Mucosa of descending colon (tissue), 3 donors: ENCODE results near the gene SDCCAG8. TPM values are rescaled to one million over a fixed set of nuclear protein-coding genes. Genes with fewer than 3 reads are reported as not detected.
A peak's percentile ranks its signal among the peaks of the same experiment; 100 is the strongest.
"Not testable (repeated sequence)": the region's sequence is repeated elsewhere in the genome, so short reads cannot be mapped to it uniquely, and the experiment has no call there.

Source experiments
- ATAC-seq: fragments of 200-7000 bp; cut with Tn5 transposase; one replicate; pipeline ENCODE4 v1.9.1; 2020; ENCODE audit warnings: mild to moderate bottlenecking, moderate library complexity
- DNase-seq, 3 donors: peaks; one replicate each; pipeline ENCODE4 v3.0.0-alpha.2; 2020
- H3K36me3 ChIP-seq: fragments of 200-600 bp; one replicate; pipeline ENCODE4 v1.8.0; 2021; ENCODE audit warnings: low read depth, mild to moderate bottlenecking
- H3K4me1 ChIP-seq: fragments of 200-600 bp; one replicate; pipeline ENCODE4 v1.8.0; 2021; ENCODE audit warnings: low read depth, mild to moderate bottlenecking
- H3K4me3 ChIP-seq: fragments of 200-600 bp; one replicate; pipeline ENCODE4 v1.8.0; 2021; ENCODE audit warnings: mild to moderate bottlenecking
- H3K9me3 ChIP-seq: fragments of 200-600 bp; one replicate; pipeline ENCODE4 v1.8.0; 2021; ENCODE audit warnings: mild to moderate bottlenecking
- CTCF ChIP-seq: fragments of 200-600 bp; IDR thresholded peaks from one replicate; pipeline ENCODE4 v1.8.0; 2022; ENCODE audit warnings: antibody characterized with exemption, mild to moderate bottlenecking
- intact Hi-C, 2 donors: fragments of 100-400 bp; cut with DNase I in 1 of 2; cut with micrococcal nuclease in 1 of 2; formaldehyde crosslinking; loops; one replicate each; pipeline versions ENCODE4 v1.11.0 to v1.11.1; 2022; cut with DNase I, micrococcal nuclease
- long read RNA-seq, 2 donors: library from polyadenylated mRNA; unstranded; transcript quantifications; one replicate each; pipeline ENCODE4 v2.0.0, GENCODE V29; 2019 to 2021
- total RNA-seq, 3 donors: library from RNA; stranded (reverse); fragmentation: NEBNext Ultra II Directional in 2 of 3; extraction: Animal tissue kit (Norgen Biotek cat#: 25700) in 2 of 3; gene quantifications; one replicate each; pipeline versions ENCODE4 v1.2.1 to v1.2.4, GENCODE V29; 2021 to 2023
- donor health status: DM: no; HTN: no; CAD: no; lungs with moderate emphysema.
- donor health status: DM: no; HTN: no; CAD: no.
- donor health status: DM: no; HTN: yes; CAD: no.

SDCCAG8 gene
- 10 to 100 TPM; 22.1 to 37.5 (median 34.1) TPM for total RNA-seq
- long read RNA-seq, donor 1, partial matches to known transcripts, result 3 of 20 reads
- long read RNA-seq, donor 1, other reads (novel, unspliced or antisense), result 16 of 20 reads
- long read RNA-seq, donor 2, partial matches to known transcripts, result 4 of 12 reads
- long read RNA-seq, donor 2, other reads (novel, unspliced or antisense), result 8 of 12 reads

- intact Hi-C loops, result no loop called here
These were observed at the start of gene SDCCAG8 for GRCh38 chr1:243255791-243256512. Gene SDCCAG8, plus strand, starts transcription at chr1:243256041. Its CDS starts 133 bp downstream, at chr1:243256174.

GRCh38 chr1:243211984-243212383, 43.9 kb upstream of the SDCCAG8 start:
- ATAC-seq, H3K9me3 ChIP-seq, H3K4me1 ChIP-seq, DNase-seq, intact Hi-C loops, H3K36me3 ChIP-seq, H3K4me3 ChIP-seq: not testable (repeated sequence)

More at GRCh38 chr1:243255791-243256512, at the start of gene SDCCAG8:
- Histone ChIP-seq H3K36me3 (peaks cover 5% of the 10 kb centered on the region), H3K4me3 (peak within 1 kb of the TSS; percentile 63), H3K9me3 (no peaks in the 10 kb centered on the region), H3K4me1 (peaks cover 10% of the 10 kb centered on the region)
- peak; percentile 91 for ATAC-seq
- no peak for TF ChIP-seq CTCF
- peak; percentile 95 to 99 (median 98) for DNase-seq

GRCh38 chr1:243213045-243213787, 42.6 kb upstream of the SDCCAG8 start:
- no peaks in the 10 kb centered on the region for H3K36me3 ChIP-seq
- TF ChIP-seq CTCF, result no peak
- H3K4me3 ChIP-seq, result no peak overlapping the region
- no peaks in the 10 kb centered on the region for H3K4me1 ChIP-seq
- ATAC-seq (no peak), DNase-seq (no peak)
- intact Hi-C loops, result no loop called here
- no peaks in the 10 kb centered on the region for H3K9me3 ChIP-seq

- ATAC-seq, H3K4me1 ChIP-seq, H3K9me3 ChIP-seq, H3K36me3 ChIP-seq, DNase-seq, intact Hi-C loops, H3K4me3 ChIP-seq: not testable (repeated sequence)
These were observed 40.5 kb upstream of the SDCCAG8 start for GRCh38 chr1:243215276-243215875.

- H3K4me3 ChIP-seq, result no peak overlapping the region
- intact Hi-C loops, result no loop called here
- no peaks in the 10 kb centered on the region for H3K4me1 ChIP-seq
- no peaks in the 10 kb centered on the region for H3K9me3 ChIP-seq
- DNase-seq, result no peak
- no peak for ATAC-seq
- no peaks in the 10 kb centered on the region for H3K36me3 ChIP-seq
- no peak for TF ChIP-seq CTCF
These were observed 39.1 kb upstream of the SDCCAG8 start for GRCh38 chr1:243216741-243217140.

GRCh38 chr1:243217349-243217748, 38.5 kb upstream of the SDCCAG8 start:
- no peak for DNase-seq
- Histone ChIP-seq H3K9me3 (no peaks in the 10 kb centered on the region), H3K4me1 (no peaks in the 10 kb centered on the region), H3K4me3 (no peak overlapping the region), H3K36me3 (no peaks in the 10 kb centered on the region)
- ATAC-seq, result no peak
- TF ChIP-seq CTCF, result no peak
- intact Hi-C loops, result no loop called here
